ENCODE data around the gene ERBB2. TPM values are rescaled to one million over a fixed set of nuclear protein-coding genes. Genes with fewer than 3 reads are reported as not detected.

Gene ERBB2
- total and polyA plus RNA-seq, 2 of the 13 experiments (the other 11 are each of a cell fraction or from before 2014, with no cell fraction given) = 57.7 to 64.1 TPM

DNA sequence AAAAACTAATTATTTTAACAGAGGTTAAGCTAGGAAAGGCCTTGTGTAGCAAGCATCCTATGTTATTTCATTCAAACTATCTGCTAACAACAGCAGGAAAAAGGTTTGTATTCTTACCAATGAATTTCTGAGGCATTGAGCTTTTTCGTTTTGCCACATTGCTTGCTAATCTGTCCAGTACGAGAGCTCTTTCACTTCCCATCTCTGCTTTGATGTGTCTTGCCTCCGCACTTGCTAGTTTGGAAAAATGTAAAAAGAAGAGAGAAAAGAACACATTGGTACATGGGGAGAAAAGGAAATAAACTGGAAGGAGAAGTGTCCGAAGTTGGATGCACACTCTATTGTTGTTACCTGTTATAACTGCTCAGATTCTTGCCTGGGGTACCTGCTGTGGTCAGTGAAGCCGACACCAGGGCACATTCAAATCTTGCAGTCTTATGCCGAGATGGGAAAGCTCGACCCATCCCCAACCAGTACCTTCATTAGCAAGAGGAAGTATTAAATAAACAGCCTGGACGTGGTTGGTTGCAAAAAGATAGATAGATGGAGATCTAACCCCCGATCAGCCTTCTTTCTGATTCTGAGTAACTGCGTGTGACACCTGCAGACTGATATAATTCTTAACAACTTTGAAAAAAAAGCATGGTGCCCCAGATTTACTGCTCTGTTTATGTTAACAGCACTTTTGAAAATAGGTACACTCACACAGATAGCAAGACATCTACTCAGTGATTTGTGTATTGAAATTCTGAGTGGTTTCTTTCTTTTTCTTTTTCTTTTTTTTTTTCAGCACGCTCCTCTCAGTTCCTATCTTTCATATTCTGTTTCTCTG lies 77.9 kb downstream of the ERBB2 start:
- no peak for ATAC-seq
- WGBS (ENCODE audit: low lambda C conversion rate) = 13% methylated on average over 11 of the region's 11 CpGs
- Histone ChIP-seq H3K27ac (ENCODE audit: extremely low read length, insufficient read depth, low read length) (no peak overlapping the region), H2AFZ (ENCODE audit: low read length) (no peak overlapping the region), H3K4me2 (ENCODE audit: low read depth, low read length) (no peak overlapping the region), H3K4me1 (ENCODE audit: insufficient read depth, low read length) (no peaks in the 10 kb centered on the region), H3K79me2 (ENCODE audit: insufficient read depth, low read length) (no peaks in the 10 kb centered on the region), H3K27me3 (ENCODE audit: control insufficient read depth in 1 of 2, insufficient read depth in 2 of 2, low read length in 2 of 2) (peaks cover 0 to 41% of the 10 kb centered on the region in 2 experiments; a peak in 3 of 5 replicates), H3K9ac (ENCODE audit: insufficient read depth, low read depth, low read length) (no peak overlapping the region), H3K9me3 (ENCODE audit: low read length) (no peaks in the 10 kb centered on the region), H3K36me3 (replicated peaks in 1 of 2; ENCODE audit: control insufficient read depth in 1 of 2, insufficient read depth in 2 of 2, low read length in 2 of 2) (no peaks in the 10 kb centered on the region), H3K4me3 (replicated peaks in 1 of 3; ENCODE audit: insufficient read depth in 1 of 3, low read depth in 2 of 3, low read length in 3 of 3) (no peak overlapping the region), H4K20me1 (ENCODE audit: insufficient read depth, low read length) (no peaks in the 10 kb centered on the region)
- no peak for DNase-seq (ENCODE audit: low spot score)
- FAIRE-seq = no peak
- in situ Hi-C loops (cut with HindIII; ENCODE audit: extremely low pct_ligation_motif_present, low pct_unique_long_range_greater_than_20kb) = no loop called here
- ChIA-PET CTCF (ENCODE audit: low intra/inter-chr PET ratio, low total read pairs) (no interaction called here), POLR2A (no interaction called here)
- intact Hi-C loops (cut with micrococcal nuclease; ENCODE audit: unreplicated experiment) = loop anchor here (10.0 kb wide), 1 partner anchor 87 kb away; the partner anchor contains the start of genes IKZF3 and ZPBP2
- BruUV-seq (replicated peaks) = no TSS peak
- TF ChIP-seq CHD4 (IDR thresholded peaks at IDR 0.05; ENCODE audit: borderline replicate concordance, low read length) (no peak), ATF7 (IDR thresholded peaks at IDR 0.05) (no peak), ATF7 (CRISPR knock-in tag; IDR thresholded peaks at IDR 0.05) (no peak), STAT5B (CRISPR knock-in tag; IDR thresholded peaks at IDR 0.05) (no peak), PPARG (CRISPR knock-in tag; conservative IDR thresholded peaks at IDR 0.05) (no peak), HOXA5 (CRISPR knock-in tag; IDR thresholded peaks at IDR 0.05) (no peak), ZNF7 (CRISPR knock-in tag; IDR thresholded peaks at IDR 0.05) (no peak), ZEB1 (IDR thresholded peaks at IDR 0.05; ENCODE audit: insufficient replicate concordance, low read depth) (no peak), NFIB (CRISPR knock-in tag; IDR thresholded peaks at IDR 0.05; ENCODE audit: borderline replicate concordance) (no peak), SKI (IDR thresholded peaks at IDR 0.05; ENCODE audit: partially characterized antibody) (no peak), JUN (CRISPR knock-in tag; IDR thresholded peaks at IDR 0.05) (no peak)
- TF ChIP-seq, protein P1, sequence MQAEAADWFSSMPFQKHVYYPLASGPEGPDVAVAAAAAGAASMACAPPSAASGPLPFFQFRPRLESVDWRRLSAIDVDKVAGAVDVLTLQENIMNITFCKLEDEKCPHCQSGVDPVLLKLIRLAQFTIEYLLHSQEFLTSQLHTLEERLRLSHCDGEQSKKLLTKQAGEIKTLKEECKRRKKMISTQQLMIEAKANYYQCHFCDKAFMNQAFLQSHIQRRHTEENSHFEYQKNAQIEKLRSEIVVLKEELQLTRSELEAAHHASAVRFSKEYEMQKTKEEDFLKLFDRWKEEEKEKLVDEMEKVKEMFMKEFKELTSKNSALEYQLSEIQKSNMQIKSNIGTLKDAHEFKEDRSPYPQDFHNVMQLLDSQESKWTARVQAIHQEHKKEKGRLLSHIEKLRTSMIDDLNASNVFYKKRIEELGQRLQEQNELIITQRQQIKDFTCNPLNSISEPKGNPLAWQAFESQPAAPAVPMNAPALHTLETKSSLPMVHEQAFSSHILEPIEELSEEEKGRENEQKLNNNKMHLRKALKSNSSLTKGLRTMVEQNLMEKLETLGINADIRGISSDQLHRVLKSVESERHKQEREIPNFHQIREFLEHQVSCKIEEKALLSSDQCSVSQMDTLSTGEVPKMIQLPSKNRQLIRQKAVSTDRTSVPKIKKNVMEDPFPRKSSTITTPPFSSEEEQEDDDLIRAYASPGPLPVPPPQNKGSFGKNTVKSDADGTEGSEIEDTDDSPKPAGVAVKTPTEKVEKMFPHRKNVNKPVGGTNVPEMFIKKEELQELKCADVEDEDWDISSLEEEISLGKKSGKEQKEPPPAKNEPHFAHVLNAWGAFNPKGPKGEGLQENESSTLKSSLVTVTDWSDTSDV (CRISPR knock-in tag; IDR thresholded peaks at IDR 0.05) = no peak
- TF ChIP-seq, protein P2, sequence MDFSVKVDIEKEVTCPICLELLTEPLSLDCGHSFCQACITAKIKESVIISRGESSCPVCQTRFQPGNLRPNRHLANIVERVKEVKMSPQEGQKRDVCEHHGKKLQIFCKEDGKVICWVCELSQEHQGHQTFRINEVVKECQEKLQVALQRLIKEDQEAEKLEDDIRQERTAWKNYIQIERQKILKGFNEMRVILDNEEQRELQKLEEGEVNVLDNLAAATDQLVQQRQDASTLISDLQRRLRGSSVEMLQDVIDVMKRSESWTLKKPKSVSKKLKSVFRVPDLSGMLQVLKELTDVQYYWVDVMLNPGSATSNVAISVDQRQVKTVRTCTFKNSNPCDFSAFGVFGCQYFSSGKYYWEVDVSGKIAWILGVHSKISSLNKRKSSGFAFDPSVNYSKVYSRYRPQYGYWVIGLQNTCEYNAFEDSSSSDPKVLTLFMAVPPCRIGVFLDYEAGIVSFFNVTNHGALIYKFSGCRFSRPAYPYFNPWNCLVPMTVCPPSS (IDR thresholded peaks at IDR 0.05) = no peak
- TF ChIP-seq, protein P3, sequence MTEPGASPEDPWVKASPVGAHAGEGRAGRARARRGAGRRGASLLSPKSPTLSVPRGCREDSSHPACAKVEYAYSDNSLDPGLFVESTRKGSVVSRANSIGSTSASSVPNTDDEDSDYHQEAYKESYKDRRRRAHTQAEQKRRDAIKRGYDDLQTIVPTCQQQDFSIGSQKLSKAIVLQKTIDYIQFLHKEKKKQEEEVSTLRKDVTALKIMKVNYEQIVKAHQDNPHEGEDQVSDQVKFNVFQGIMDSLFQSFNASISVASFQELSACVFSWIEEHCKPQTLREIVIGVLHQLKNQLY (CRISPR knock-in tag; IDR thresholded peaks at IDR 0.05) = no peak
- TF ChIP-seq, protein P4, sequence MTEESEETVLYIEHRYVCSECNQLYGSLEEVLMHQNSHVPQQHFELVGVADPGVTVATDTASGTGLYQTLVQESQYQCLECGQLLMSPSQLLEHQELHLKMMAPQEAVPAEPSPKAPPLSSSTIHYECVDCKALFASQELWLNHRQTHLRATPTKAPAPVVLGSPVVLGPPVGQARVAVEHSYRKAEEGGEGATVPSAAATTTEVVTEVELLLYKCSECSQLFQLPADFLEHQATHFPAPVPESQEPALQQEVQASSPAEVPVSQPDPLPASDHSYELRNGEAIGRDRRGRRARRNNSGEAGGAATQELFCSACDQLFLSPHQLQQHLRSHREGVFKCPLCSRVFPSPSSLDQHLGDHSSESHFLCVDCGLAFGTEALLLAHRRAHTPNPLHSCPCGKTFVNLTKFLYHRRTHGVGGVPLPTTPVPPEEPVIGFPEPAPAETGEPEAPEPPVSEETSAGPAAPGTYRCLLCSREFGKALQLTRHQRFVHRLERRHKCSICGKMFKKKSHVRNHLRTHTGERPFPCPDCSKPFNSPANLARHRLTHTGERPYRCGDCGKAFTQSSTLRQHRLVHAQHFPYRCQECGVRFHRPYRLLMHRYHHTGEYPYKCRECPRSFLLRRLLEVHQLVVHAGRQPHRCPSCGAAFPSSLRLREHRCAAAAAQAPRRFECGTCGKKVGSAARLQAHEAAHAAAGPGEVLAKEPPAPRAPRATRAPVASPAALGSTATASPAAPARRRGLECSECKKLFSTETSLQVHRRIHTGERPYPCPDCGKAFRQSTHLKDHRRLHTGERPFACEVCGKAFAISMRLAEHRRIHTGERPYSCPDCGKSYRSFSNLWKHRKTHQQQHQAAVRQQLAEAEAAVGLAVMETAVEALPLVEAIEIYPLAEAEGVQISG (CRISPR knock-in tag; IDR thresholded peaks at IDR 0.05) = no peak
- TF ChIP-seq, protein P5, sequence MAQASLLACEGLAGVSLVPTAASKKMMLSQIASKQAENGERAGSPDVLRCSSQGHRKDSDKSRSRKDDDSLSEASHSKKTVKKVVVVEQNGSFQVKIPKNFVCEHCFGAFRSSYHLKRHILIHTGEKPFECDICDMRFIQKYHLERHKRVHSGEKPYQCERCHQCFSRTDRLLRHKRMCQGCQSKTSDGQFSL (CRISPR knock-in tag; IDR thresholded peaks at IDR 0.05) = no peak
